Fibroblast of lung (primary cell): Measurements from ENCODE around the gene ADGRD2. TPM values are rescaled to one million over a fixed set of nuclear protein-coding genes. Genes with fewer than 3 reads are reported as not detected.

Experiments used
- DNase-seq, 2 donors: peaks; one replicate each; pipeline versions ENCODE4 v3.0.0 to v3.0.0-alpha.2; 2010; ENCODE audit warnings: low read depth in 2 of 2
- H2AFZ ChIP-seq: 2 replicates; pipeline ENCODE4 v1.5.1; 2012; ENCODE audit warnings: low read length, control low read depth, inconsistent platforms
- H3K27ac ChIP-seq: 2 replicates; pipeline ENCODE4 v1.5.1; 2011; ENCODE audit warnings: low read length, control low read depth; ENCODE audit not compliant: insufficient read depth
- H3K27me3 ChIP-seq: 2 replicates; pipeline ENCODE4 v1.5.1; 2011; ENCODE audit warnings: mild to moderate bottlenecking, low read length; ENCODE audit not compliant: control insufficient read depth, insufficient read depth
- H3K36me3 ChIP-seq: 2 replicates; pipeline ENCODE4 v1.5.1; 2011; ENCODE audit warnings: low read length; ENCODE audit not compliant: control insufficient read depth, insufficient read depth
- H3K4me1 ChIP-seq: 2 replicates; pipeline ENCODE4 v1.5.1; 2011; ENCODE audit warnings: low read length; ENCODE audit not compliant: control insufficient read depth, insufficient read depth; ENCODE audit errors: extremely low read depth
- H3K4me2 ChIP-seq: 2 replicates; pipeline ENCODE4 v1.5.1; 2011; ENCODE audit warnings: low read length, control low read depth; ENCODE audit not compliant: insufficient read depth; ENCODE audit errors: extremely low read depth
- H3K4me3 ChIP-seq, 4 experiments: fragments of 200-600 bp in 1 of 4; sonication (generic) in 1 of 4; replicated peaks in 1 of 4; 2 replicates each; pipeline ENCODE4 v1.5.1; 2011 to 2016; ENCODE audit warnings: low read length in 4 of 4, low read depth in 3 of 4, mild to moderate bottlenecking in 3 of 4, control low read depth in 2 of 4, inconsistent platforms in 1 of 4, mixed read lengths in 1 of 4; ENCODE audit not compliant: insufficient read depth in 1 of 4; ENCODE audit errors: control extremely low read depth in 1 of 4
- H3K79me2 ChIP-seq: 2 replicates; pipeline ENCODE4 v1.5.1; 2012; ENCODE audit warnings: mild to moderate bottlenecking, low read length, inconsistent platforms; ENCODE audit not compliant: control insufficient read depth, insufficient read depth
- H3K9ac ChIP-seq: 2 replicates; pipeline ENCODE4 v1.5.1; 2011; ENCODE audit warnings: mild to moderate bottlenecking, low read length, control low read depth; ENCODE audit not compliant: insufficient read depth
- H3K9me3 ChIP-seq: 2 replicates; pipeline ENCODE4 v1.5.1; 2012; ENCODE audit warnings: low read depth, low read length; ENCODE audit not compliant: control insufficient read depth, insufficient read depth
- H4K20me1 ChIP-seq: 2 replicates; pipeline ENCODE4 v1.5.1; 2011; ENCODE audit warnings: low read length; ENCODE audit not compliant: control insufficient read depth, insufficient read depth; ENCODE audit errors: extremely low read depth
- CTCF ChIP-seq, 2 donors: IDR thresholded peaks in 1 of 2; conservative IDR thresholded peaks in 1 of 2; 1 replicate in 1 of 2; 2 replicates in 1 of 2; pipeline ENCODE4 v1.5.1; 2011 to 2012; ENCODE audit warnings: low read length in 2 of 2, control low read depth in 1 of 2, inconsistent platforms in 1 of 2, low read depth in 1 of 2, mild to moderate bottlenecking in 1 of 2
- EZH2 ChIP-seq: IDR thresholded peaks from 2 replicates; pipeline ENCODE4 v1.5.1; 2012; ENCODE audit warnings: low read length, control low read depth, mild to moderate bottlenecking; ENCODE audit errors: missing control alignments
- polyA plus RNA-seq, 2 donors: library from polyadenylated mRNA; depleted of rRNA in 1 of 2; stranded (reverse) in 1 of 2; unstranded in 1 of 2; fragments of >200 nt; gene quantifications; 2 replicates each; pipeline ENCODE4 v1.2.1, GENCODE V29; 2011 to 2012; ENCODE audit warnings: missing spikeins in 1 of 2
- total RNA-seq: library from RNA; depleted of rRNA; stranded (reverse); fragments of >200 nt; gene quantifications from 2 replicates; pipeline ENCODE4 v1.2.1, GENCODE V29; 2014

The ADGRD2 gene
- total and polyA plus RNA-seq, 2 donors (not counting 1 experiment from before 2014, with no cell fraction given) = not detected

- Histone ChIP-seq H3K4me2 (no peak overlapping the region), H3K4me3 (no peak overlapping the region), H3K36me3 (no peaks in the 10 kb centered on the region), H3K9me3 (no peaks in the 10 kb centered on the region), H4K20me1 (no peaks in the 10 kb centered on the region), H3K27ac (no peak overlapping the region), H3K27me3 (peaks cover 5% of the 10 kb centered on the region), H3K9ac (no peak overlapping the region), H3K79me2 (no peaks in the 10 kb centered on the region), H3K4me1 (no peaks in the 10 kb centered on the region), H2AFZ (no peak overlapping the region)
- TF ChIP-seq CTCF (conservative IDR thresholded peaks at IDR 0.05 in 1 of 2, IDR thresholded peaks at IDR 0.05 in 1 of 2; ENCODE audit: low read depth in 1 of 2, low read length in 2 of 2) (no peak), EZH2 (no peak)
- DNase-seq = no peak
These were observed 13.9 kb upstream of the ADGRD2 start for GRCh38 chr9:124436320-124436719.

- no peaks in the 10 kb centered on the region for H4K20me1 ChIP-seq
These were observed 13.2 kb upstream of the ADGRD2 start for GRCh38 chr9:124437086-124437485.

GRCh38 chr9:124438091-124438490 is 12.2 kb upstream of the ADGRD2 start:
- peaks cover 5% of the 10 kb centered on the region for H3K27me3 ChIP-seq
- no peak for DNase-seq
- TF ChIP-seq EZH2 (no peak), CTCF (conservative IDR thresholded peaks at IDR 0.05 in 1 of 2, IDR thresholded peaks at IDR 0.05 in 1 of 2; ENCODE audit: low read depth in 1 of 2, low read length in 2 of 2) (no peak)

More at GRCh38 chr9:124437086-124437485, 13.2 kb upstream of the ADGRD2 start:
- no peaks in the 10 kb centered on the region for H3K9me3 ChIP-seq
- peaks cover 5% of the 10 kb centered on the region for H3K27me3 ChIP-seq
- H3K4me2 ChIP-seq = no peak overlapping the region
- H3K9ac ChIP-seq = no peak overlapping the region
- no peak overlapping the region for H3K4me3 ChIP-seq
- no peak overlapping the region for H3K27ac ChIP-seq
- H3K36me3 ChIP-seq = no peaks in the 10 kb centered on the region
- no peaks in the 10 kb centered on the region for H3K79me2 ChIP-seq
- no peaks in the 10 kb centered on the region for H3K4me1 ChIP-seq
- no peak for DNase-seq
- H2AFZ ChIP-seq = no peak overlapping the region
- TF ChIP-seq CTCF (conservative IDR thresholded peaks at IDR 0.05 in 1 of 2, IDR thresholded peaks at IDR 0.05 in 1 of 2; ENCODE audit: low read depth in 1 of 2, low read length in 2 of 2) (no peak), EZH2 (no peak)

More at GRCh38 chr9:124438091-124438490, 12.2 kb upstream of the ADGRD2 start:
- Histone ChIP-seq H3K36me3 (no peaks in the 10 kb centered on the region), H3K9ac (no peak overlapping the region), H3K9me3 (no peaks in the 10 kb centered on the region), H3K4me1 (no peaks in the 10 kb centered on the region), H3K4me3 (no peak overlapping the region), H2AFZ (no peak overlapping the region), H4K20me1 (no peaks in the 10 kb centered on the region), H3K4me2 (no peak overlapping the region), H3K79me2 (no peaks in the 10 kb centered on the region), H3K27ac (no peak overlapping the region)
